ENCODE results near the gene LIMS2.

GRCh38 chr2:127647242-127648190, 27.8 kb downstream of the LIMS2 start:
- no peak for TF ChIP-seq EP300 (IDR thresholded peaks at IDR 0.05; ENCODE audit: low read depth)
- no peak for TF ChIP-seq CTCF (IDR thresholded peaks at IDR 0.05)
- no peak for TF ChIP-seq POLR2A (IDR thresholded peaks at IDR 0.05)
- TF ChIP-seq POLR2AphosphoS5 (IDR thresholded peaks at IDR 0.05), result no peak

Data from transverse colon (tissue), 4 donors.